Measurements from ENCODE around the gene NPY.
"Not testable (repeated sequence)": the region's sequence is repeated elsewhere in the genome, so short reads cannot be mapped to it uniquely, and the experiment has no call there.

The NPY gene

DNA sequence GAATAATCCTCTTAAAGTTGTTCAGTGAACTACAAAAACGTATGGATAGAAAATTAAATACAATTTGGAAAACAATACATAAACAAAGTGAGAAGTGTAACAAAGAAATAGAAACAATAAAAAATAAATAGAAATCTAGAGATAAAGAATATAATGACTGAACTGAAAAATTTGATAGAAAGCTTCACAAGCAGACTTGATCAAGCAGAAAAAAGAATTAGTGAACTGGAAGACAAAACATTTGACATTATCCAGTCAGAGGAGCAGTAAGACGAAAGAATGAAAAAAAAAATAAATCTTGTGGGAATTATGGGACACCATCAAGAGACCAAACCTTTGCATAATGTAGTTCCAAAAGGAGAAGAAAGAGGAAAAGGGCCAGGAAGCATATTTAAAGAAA, 32.4 kb upstream of the NPY start:
- TF ChIP-seq, protein P1, sequence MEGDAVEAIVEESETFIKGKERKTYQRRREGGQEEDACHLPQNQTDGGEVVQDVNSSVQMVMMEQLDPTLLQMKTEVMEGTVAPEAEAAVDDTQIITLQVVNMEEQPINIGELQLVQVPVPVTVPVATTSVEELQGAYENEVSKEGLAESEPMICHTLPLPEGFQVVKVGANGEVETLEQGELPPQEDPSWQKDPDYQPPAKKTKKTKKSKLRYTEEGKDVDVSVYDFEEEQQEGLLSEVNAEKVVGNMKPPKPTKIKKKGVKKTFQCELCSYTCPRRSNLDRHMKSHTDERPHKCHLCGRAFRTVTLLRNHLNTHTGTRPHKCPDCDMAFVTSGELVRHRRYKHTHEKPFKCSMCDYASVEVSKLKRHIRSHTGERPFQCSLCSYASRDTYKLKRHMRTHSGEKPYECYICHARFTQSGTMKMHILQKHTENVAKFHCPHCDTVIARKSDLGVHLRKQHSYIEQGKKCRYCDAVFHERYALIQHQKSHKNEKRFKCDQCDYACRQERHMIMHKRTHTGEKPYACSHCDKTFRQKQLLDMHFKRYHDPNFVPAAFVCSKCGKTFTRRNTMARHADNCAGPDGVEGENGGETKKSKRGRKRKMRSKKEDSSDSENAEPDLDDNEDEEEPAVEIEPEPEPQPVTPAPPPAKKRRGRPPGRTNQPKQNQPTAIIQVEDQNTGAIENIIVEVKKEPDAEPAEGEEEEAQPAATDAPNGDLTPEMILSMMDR (IDR thresholded peaks at IDR 0.05; ENCODE audit: insufficient read depth, low read length, poor library complexity, severe bottlenecking) = no peak
- no peak for TF ChIP-seq EZH2phosphoT487 (conservative IDR thresholded peaks at IDR 0.05; ENCODE audit: low read length)
- H3K27me3 ChIP-seq (ENCODE audit: low read length) = no peaks in the 10 kb centered on the region
- no peak overlapping the region for H3K4me3 ChIP-seq (ENCODE audit: insufficient read depth, low read length, poor library complexity, severe bottlenecking)
- no peak overlapping the region for H3K9ac ChIP-seq (ENCODE audit: low read length)
- H3K27ac ChIP-seq (ENCODE audit: low read depth, low read length) = no peak overlapping the region
- no peaks in the 10 kb centered on the region for H3K79me2 ChIP-seq (ENCODE audit: insufficient read depth, low read length)
- H3K36me3 ChIP-seq (ENCODE audit: low read length) = no peaks in the 10 kb centered on the region
- H3F3A ChIP-seq (ENCODE audit: insufficient read depth) = no peaks in the 10 kb centered on the region
- H4K20me1 ChIP-seq (ENCODE audit: low read depth, low read length) = no peaks in the 10 kb centered on the region
- no peaks in the 10 kb centered on the region; the same call in 1 of the 2 replicates for H3K9me2 ChIP-seq (replicated peaks; ENCODE audit: insufficient read depth, low read length)
- no peak overlapping the region for H2AFZ ChIP-seq (ENCODE audit: low read depth, low read length, severe bottlenecking)
- H3K9me3 ChIP-seq (ENCODE audit: insufficient read depth, low read length) = no peaks in the 10 kb centered on the region
- H3K4me2 ChIP-seq (ENCODE audit: low read depth, low read length, poor library complexity, severe bottlenecking) = no peak overlapping the region

DNA sequence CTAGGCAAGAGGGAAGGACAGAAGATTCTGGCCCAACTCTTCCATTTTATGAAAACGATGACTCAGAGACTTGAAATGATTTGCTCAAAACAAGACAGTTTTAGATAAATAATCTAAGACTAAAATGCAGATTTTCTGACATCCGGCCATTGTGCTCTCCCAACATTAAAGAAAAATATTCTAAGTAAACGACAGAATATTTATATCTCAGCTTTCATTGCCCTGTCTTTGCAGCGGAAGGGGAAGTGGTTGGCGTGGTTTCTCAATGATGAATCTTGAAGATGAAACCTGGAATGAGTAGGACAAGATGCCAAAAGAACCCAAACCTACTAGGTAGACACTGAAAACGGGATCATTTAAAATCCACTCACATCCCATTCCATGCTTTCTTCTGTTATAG, 28.9 kb upstream of the NPY start:
- Histone ChIP-seq H3K27ac (ENCODE audit: low read depth, low read length) (no peak overlapping the region), H3K36me3 (ENCODE audit: low read length) (no peaks in the 10 kb centered on the region), H3K27me3 (ENCODE audit: low read length) (no peaks in the 10 kb centered on the region), H3K4me3 (ENCODE audit: insufficient read depth, low read length, poor library complexity, severe bottlenecking) (no peak overlapping the region), H4K20me1 (ENCODE audit: low read depth, low read length) (no peaks in the 10 kb centered on the region), H3K9me2 (replicated peaks; ENCODE audit: insufficient read depth, low read length) (no peaks in the 10 kb centered on the region; the same call in 1 of the 2 replicates), H3K79me2 (ENCODE audit: insufficient read depth, low read length) (no peaks in the 10 kb centered on the region), H3K9me3 (ENCODE audit: insufficient read depth, low read length) (no peaks in the 10 kb centered on the region), H3K4me2 (ENCODE audit: low read depth, low read length, poor library complexity, severe bottlenecking) (no peak overlapping the region), H3F3A (ENCODE audit: insufficient read depth) (no peaks in the 10 kb centered on the region), H3K9ac (ENCODE audit: low read length) (no peak overlapping the region), H2AFZ (ENCODE audit: low read depth, low read length, severe bottlenecking) (no peak overlapping the region)
- TF ChIP-seq, protein P1 (IDR thresholded peaks at IDR 0.05; ENCODE audit: insufficient read depth, low read length, poor library complexity, severe bottlenecking) = no peak
- no peak for TF ChIP-seq EZH2phosphoT487 (conservative IDR thresholded peaks at IDR 0.05; ENCODE audit: low read length)

DNA sequence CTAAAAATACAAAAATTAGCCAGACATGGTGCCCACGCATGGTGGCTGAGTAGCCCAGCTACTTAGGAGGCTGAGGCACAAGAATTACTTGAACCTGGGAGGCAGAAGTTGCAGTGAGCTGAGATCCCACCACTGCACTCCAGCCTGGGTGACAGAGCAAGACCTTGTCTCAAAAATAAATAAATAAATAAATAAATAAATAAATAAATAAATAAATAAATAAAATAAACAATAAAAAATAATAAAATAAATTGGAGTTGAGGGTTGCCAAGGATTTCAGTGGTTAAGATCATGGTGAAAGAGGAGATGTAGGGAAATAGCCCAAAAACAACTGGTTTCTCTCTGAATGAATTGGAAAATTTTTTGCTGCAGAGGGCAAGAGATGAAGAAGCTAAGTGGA, 25.7 kb upstream of the NPY start:
- not testable (repeated sequence) for H3K27me3 ChIP-seq (ENCODE audit: low read length); H3K4me2 ChIP-seq (ENCODE audit: low read depth, low read length, poor library complexity, severe bottlenecking); H3K27ac ChIP-seq (ENCODE audit: low read depth, low read length); H3K9ac ChIP-seq (ENCODE audit: low read length); H3K9me3 ChIP-seq (ENCODE audit: insufficient read depth, low read length); H3F3A ChIP-seq (ENCODE audit: insufficient read depth); H3K36me3 ChIP-seq (ENCODE audit: low read length); H3K79me2 ChIP-seq (ENCODE audit: insufficient read depth, low read length); H3K4me3 ChIP-seq (ENCODE audit: insufficient read depth, low read length, poor library complexity, severe bottlenecking); H4K20me1 ChIP-seq (ENCODE audit: low read depth, low read length); H2AFZ ChIP-seq (ENCODE audit: low read depth, low read length, severe bottlenecking); H3K9me2 ChIP-seq (replicated peaks; ENCODE audit: insufficient read depth, low read length)

DNA sequence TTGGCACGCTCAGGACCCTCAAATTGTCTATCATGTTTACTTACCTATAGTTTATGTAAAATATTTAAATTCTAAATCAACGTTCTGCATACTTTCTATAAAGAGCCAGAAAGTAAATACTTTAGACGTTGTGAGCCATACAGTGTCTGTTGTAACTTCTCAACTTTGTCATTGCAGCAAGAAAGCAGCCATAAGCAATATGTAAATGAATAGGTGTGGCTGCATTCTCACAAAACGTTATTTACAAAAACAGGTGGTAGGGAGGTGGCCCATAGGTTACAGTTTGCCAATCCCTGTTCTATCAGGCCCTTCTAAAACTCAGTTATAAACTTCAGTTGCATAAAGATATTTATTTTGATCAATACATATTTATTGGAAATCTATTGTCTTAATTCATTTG, 12.1 kb upstream of the NPY start:
- H3K9me3 ChIP-seq (ENCODE audit: insufficient read depth, low read length) = no peaks in the 10 kb centered on the region
- H3K4me3 ChIP-seq (ENCODE audit: insufficient read depth, low read length, poor library complexity, severe bottlenecking) = no peak overlapping the region
- no peaks in the 10 kb centered on the region for H3K27me3 ChIP-seq (ENCODE audit: low read length)
- peak overlapping the region; percentile 2 for H3K4me2 ChIP-seq (ENCODE audit: low read depth, low read length, poor library complexity, severe bottlenecking)
- H3K9ac ChIP-seq (ENCODE audit: low read length) = no peak overlapping the region
- no peaks in the 10 kb centered on the region for H3K79me2 ChIP-seq (ENCODE audit: insufficient read depth, low read length)
- H3F3A ChIP-seq (ENCODE audit: insufficient read depth) = no peaks in the 10 kb centered on the region
- no peaks in the 10 kb centered on the region for H4K20me1 ChIP-seq (ENCODE audit: low read depth, low read length)
- H2AFZ ChIP-seq (ENCODE audit: low read depth, low read length, severe bottlenecking) = no peak overlapping the region
- no peak overlapping the region for H3K27ac ChIP-seq (ENCODE audit: low read depth, low read length)
- TF ChIP-seq EZH2phosphoT487 (conservative IDR thresholded peaks at IDR 0.05; ENCODE audit: low read length) = no peak
- TF ChIP-seq, protein P1 (IDR thresholded peaks at IDR 0.05; ENCODE audit: insufficient read depth, low read length, poor library complexity, severe bottlenecking) = no peak
- no peaks in the 10 kb centered on the region for H3K9me2 ChIP-seq (replicated peaks; ENCODE audit: insufficient read depth, low read length)
- H3K36me3 ChIP-seq (ENCODE audit: low read length) = no peaks in the 10 kb centered on the region

Measured in SU-DHL-6 (cell line).